Measurements from ENCODE around the gene LRMDA.
"Not testable (repeated sequence)": the region's sequence is repeated elsewhere in the genome, so short reads cannot be mapped to it uniquely, and the experiment has no call there.

LRMDA gene

DNA sequence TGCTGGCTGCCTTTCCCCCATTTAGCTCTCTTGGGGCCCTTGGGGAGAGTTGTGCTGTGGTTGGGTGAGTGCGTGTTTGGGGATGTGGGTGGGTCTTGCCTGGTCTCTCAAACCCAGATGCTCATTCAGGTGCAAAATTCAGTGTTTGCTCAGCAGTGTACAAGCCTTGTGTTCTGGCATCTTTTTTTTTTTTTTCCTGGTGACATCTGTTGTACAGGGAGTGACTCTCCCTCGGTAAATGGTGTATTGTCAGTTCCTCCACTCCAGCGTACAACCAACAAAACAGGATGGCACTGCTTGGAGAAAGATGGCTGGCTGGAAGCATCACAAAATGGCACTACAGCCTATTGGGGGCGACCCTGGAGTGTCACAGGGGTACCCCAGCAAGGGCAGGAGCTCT is 75.5 kb downstream of the LRMDA start:
- Histone ChIP-seq H2AFZ (ENCODE audit: low read depth, low read length) (no peak overlapping the region), H3K36me3 (ENCODE audit: insufficient read depth, low read length) (no peaks in the 10 kb centered on the region), H3K9me3 (ENCODE audit: low read length) (no peaks in the 10 kb centered on the region), H3K27me3 (ENCODE audit: insufficient read depth, low read length) (no peaks in the 10 kb centered on the region), H3K4me3 (ENCODE audit: low read length) (no peak overlapping the region), H3K4me1 (ENCODE audit: insufficient read depth, low read length) (no peaks in the 10 kb centered on the region)

GRCh38 chr10:75507469-75507868 is 76.0 kb downstream of the LRMDA start:
- no peak overlapping the region for H3K4me3 ChIP-seq (ENCODE audit: low read length)
- H3K36me3 ChIP-seq (ENCODE audit: insufficient read depth, low read length): no peaks in the 10 kb centered on the region
- H3K9me3 ChIP-seq (ENCODE audit: low read length): no peaks in the 10 kb centered on the region
- H2AFZ ChIP-seq (ENCODE audit: low read depth, low read length): no peak overlapping the region
- no peaks in the 10 kb centered on the region for H3K27me3 ChIP-seq (ENCODE audit: insufficient read depth, low read length)
- no peaks in the 10 kb centered on the region for H3K4me1 ChIP-seq (ENCODE audit: insufficient read depth, low read length)

DNA sequence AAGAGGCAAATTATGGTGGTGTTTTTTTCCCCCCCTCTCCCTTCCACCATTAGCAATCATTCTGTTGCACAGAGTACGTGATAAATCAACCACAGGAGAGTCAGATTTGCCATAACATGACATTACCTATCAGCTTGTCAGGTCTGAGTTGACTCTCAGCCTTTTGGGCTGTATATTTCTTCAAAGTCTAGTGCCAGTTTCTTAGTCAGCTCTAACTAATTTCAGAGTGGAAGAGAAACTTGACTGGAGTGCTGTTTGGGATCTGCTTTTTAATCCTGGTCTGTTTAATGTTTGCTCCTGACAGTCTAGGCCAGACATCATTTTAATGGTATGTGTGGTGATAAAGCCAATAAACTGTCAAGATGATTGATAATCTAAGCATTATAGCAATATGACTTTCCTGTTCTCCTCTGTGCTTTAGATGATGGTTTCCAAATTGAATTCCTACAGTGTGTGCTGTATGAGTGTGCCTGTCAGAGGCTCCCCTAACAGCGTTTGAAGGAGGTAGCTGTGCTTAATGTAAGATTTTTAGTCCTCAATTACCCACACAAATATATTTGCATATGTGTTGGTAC is 76.9 kb downstream of the LRMDA start:
- no peaks in the 10 kb centered on the region for H3K4me1 ChIP-seq (ENCODE audit: insufficient read depth, low read length)
- H3K9me3 ChIP-seq (ENCODE audit: low read length): no peaks in the 10 kb centered on the region
- H3K27me3 ChIP-seq (ENCODE audit: insufficient read depth, low read length): no peaks in the 10 kb centered on the region
- no peak overlapping the region for H2AFZ ChIP-seq (ENCODE audit: low read depth, low read length)
- H3K4me3 ChIP-seq (ENCODE audit: low read length): no peak overlapping the region
- H3K36me3 ChIP-seq (ENCODE audit: insufficient read depth, low read length): no peaks in the 10 kb centered on the region

DNA sequence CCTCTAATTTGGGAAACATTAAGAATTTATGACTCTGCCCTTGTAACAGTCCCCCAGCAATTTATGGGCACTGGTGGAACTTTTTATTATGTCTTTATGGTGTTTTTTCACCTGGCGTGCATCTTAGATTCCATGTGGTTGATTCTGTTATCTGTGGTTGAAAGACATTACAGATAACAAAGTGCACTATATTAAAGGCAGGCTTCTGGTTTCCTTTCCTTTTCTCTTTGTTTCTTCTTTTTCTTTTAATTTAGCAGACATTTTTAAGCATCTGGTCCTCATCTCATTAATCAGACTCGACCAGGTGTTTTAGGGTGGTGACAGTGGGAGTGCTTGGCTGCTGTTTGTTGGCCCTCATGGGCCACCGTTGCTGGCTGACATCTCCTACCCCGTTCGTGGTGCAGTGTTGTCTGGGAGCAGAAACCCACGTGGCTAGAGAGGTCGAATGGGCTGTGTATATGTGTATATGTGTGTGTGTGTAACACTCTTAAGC is 77.4 kb downstream of the LRMDA start:
- no peak overlapping the region for H2AFZ ChIP-seq (ENCODE audit: low read depth, low read length)
- no peaks in the 10 kb centered on the region for H3K4me1 ChIP-seq (ENCODE audit: insufficient read depth, low read length)
- no peak overlapping the region for H3K4me3 ChIP-seq (ENCODE audit: low read length)
- H3K36me3 ChIP-seq (ENCODE audit: insufficient read depth, low read length): no peaks in the 10 kb centered on the region
- H3K9me3 ChIP-seq (ENCODE audit: low read length): no peaks in the 10 kb centered on the region
- H3K27me3 ChIP-seq (ENCODE audit: insufficient read depth, low read length): no peaks in the 10 kb centered on the region

GRCh38 chr10:75509706-75510105 is 78.3 kb downstream of the LRMDA start:
- H3K9me3 ChIP-seq (ENCODE audit: low read length): no peaks in the 10 kb centered on the region
- no peaks in the 10 kb centered on the region for H3K27me3 ChIP-seq (ENCODE audit: insufficient read depth, low read length)
- no peaks in the 10 kb centered on the region for H3K4me1 ChIP-seq (ENCODE audit: insufficient read depth, low read length)
- H3K4me3 ChIP-seq (ENCODE audit: low read length): no peak overlapping the region
- no peaks in the 10 kb centered on the region for H3K36me3 ChIP-seq (ENCODE audit: insufficient read depth, low read length)
- no peak overlapping the region for H2AFZ ChIP-seq (ENCODE audit: low read depth, low read length)

- H3K9me3 ChIP-seq (ENCODE audit: low read length): no peaks in the 10 kb centered on the region
- no peaks in the 10 kb centered on the region for H3K4me1 ChIP-seq (ENCODE audit: insufficient read depth, low read length)
- H3K4me3 ChIP-seq (ENCODE audit: low read length): no peak overlapping the region
- no peaks in the 10 kb centered on the region for H3K27me3 ChIP-seq (ENCODE audit: insufficient read depth, low read length)
- H2AFZ ChIP-seq (ENCODE audit: low read depth, low read length): no peak overlapping the region
- H3K36me3 ChIP-seq (ENCODE audit: insufficient read depth, low read length): no peaks in the 10 kb centered on the region
Measured at GRCh38 chr10:75511011-75511410, 79.6 kb downstream of the LRMDA start.

- Histone ChIP-seq H3K4me3 (ENCODE audit: low read length) (no peak overlapping the region), H3K27me3 (ENCODE audit: insufficient read depth, low read length) (no peaks in the 10 kb centered on the region), H2AFZ (ENCODE audit: low read depth, low read length) (no peak overlapping the region), H3K9me3 (ENCODE audit: low read length) (no peaks in the 10 kb centered on the region), H3K36me3 (ENCODE audit: insufficient read depth, low read length) (no peaks in the 10 kb centered on the region), H3K4me1 (ENCODE audit: insufficient read depth, low read length) (no peaks in the 10 kb centered on the region)
Measured at GRCh38 chr10:75512203-75512933, 80.9 kb downstream of the LRMDA start.

DNA sequence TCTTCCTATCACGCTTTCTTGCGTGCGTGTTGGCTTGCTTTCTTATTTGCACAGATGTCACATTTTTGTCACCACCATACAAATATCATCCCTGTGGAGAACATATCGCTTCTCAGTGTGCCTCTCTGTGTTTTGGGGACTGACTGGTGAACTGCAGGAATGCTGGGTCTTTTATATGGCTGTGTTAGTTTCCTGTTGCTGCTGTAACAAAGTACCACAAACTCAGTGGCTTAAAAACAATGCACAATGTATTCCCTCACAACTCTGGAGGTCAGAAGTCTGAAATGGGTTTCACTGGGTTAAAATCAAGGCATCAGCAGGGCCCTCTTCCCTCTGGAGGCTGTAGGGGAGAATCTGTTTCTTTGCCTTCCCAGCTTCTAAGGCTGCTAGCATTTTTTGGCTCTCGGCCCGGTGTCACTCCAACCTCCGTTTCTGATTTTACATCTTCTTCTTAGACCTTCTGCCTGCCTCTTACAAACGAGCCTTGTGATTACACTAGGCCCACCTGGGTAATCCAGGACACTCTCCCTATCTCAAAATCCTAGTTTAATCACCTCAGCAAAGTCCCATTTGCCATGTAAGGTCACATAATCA is 82.0 kb downstream of the LRMDA start:
- Histone ChIP-seq H3K9me3 (ENCODE audit: low read length) (no peaks in the 10 kb centered on the region), H3K27me3 (ENCODE audit: insufficient read depth, low read length) (no peaks in the 10 kb centered on the region), H3K4me1 (ENCODE audit: insufficient read depth, low read length) (no peaks in the 10 kb centered on the region), H2AFZ (ENCODE audit: low read depth, low read length) (no peak overlapping the region), H3K4me3 (ENCODE audit: low read length) (no peak overlapping the region), H3K36me3 (ENCODE audit: insufficient read depth, low read length) (no peaks in the 10 kb centered on the region)

- H3K4me1 ChIP-seq (ENCODE audit: insufficient read depth, low read length): no peaks in the 10 kb centered on the region
- H3K9me3 ChIP-seq (ENCODE audit: low read length): no peaks in the 10 kb centered on the region
- H3K36me3 ChIP-seq (ENCODE audit: insufficient read depth, low read length): no peaks in the 10 kb centered on the region
- no peaks in the 10 kb centered on the region for H3K27me3 ChIP-seq (ENCODE audit: insufficient read depth, low read length)
- H2AFZ ChIP-seq (ENCODE audit: low read depth, low read length): no peak overlapping the region
- no peak overlapping the region for H3K4me3 ChIP-seq (ENCODE audit: low read length)
Measured at GRCh38 chr10:75514830-75515229, 83.4 kb downstream of the LRMDA start.

GRCh38 chr10:75516154-75516553 is 84.7 kb downstream of the LRMDA start:
- not testable (repeated sequence) for H3K4me3 ChIP-seq (ENCODE audit: low read length); H3K9me3 ChIP-seq (ENCODE audit: low read length); H2AFZ ChIP-seq (ENCODE audit: low read depth, low read length); H3K4me1 ChIP-seq (ENCODE audit: insufficient read depth, low read length); H3K36me3 ChIP-seq (ENCODE audit: insufficient read depth, low read length); H3K27me3 ChIP-seq (ENCODE audit: insufficient read depth, low read length)

DNA sequence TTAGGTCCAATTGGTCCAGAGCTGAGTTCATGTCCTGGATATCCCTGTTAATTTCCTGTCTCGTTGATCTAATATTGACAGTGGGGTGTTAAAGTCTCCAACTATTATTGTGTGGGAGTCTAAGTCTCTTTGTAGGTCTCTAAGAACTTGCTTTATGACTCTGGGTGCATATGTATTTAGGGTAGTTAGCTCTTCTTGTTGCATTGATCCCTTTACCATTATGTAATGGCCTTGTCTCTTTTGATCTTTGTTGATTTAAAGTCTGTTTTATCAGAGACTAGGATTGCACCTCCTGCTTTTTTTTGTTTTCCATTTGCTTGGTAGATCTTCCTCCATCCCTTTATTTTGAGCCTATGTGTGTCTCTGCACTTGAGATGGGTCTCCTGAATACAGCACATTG is 87.8 kb downstream of the LRMDA start:
- H3K9me3 ChIP-seq (ENCODE audit: low read length); H3K27me3 ChIP-seq (ENCODE audit: insufficient read depth, low read length); H2AFZ ChIP-seq (ENCODE audit: low read depth, low read length); H3K4me3 ChIP-seq (ENCODE audit: low read length); H3K36me3 ChIP-seq (ENCODE audit: insufficient read depth, low read length); H3K4me1 ChIP-seq (ENCODE audit: insufficient read depth, low read length): not testable (repeated sequence)

GRCh38 chr10:75521194-75521829 is 89.9 kb downstream of the LRMDA start:
- H3K4me3 ChIP-seq (ENCODE audit: low read length); H3K27me3 ChIP-seq (ENCODE audit: insufficient read depth, low read length); H2AFZ ChIP-seq (ENCODE audit: low read depth, low read length); H3K36me3 ChIP-seq (ENCODE audit: insufficient read depth, low read length); H3K4me1 ChIP-seq (ENCODE audit: insufficient read depth, low read length); H3K9me3 ChIP-seq (ENCODE audit: low read length): not testable (repeated sequence)

- no peaks in the 10 kb centered on the region for H3K4me1 ChIP-seq (ENCODE audit: insufficient read depth, low read length)
- no peak overlapping the region for H2AFZ ChIP-seq (ENCODE audit: low read depth, low read length)
- H3K27me3 ChIP-seq (ENCODE audit: insufficient read depth, low read length): no peaks in the 10 kb centered on the region
- no peaks in the 10 kb centered on the region for H3K36me3 ChIP-seq (ENCODE audit: insufficient read depth, low read length)
- no peak overlapping the region for H3K4me3 ChIP-seq (ENCODE audit: low read length)
- no peaks in the 10 kb centered on the region for H3K9me3 ChIP-seq (ENCODE audit: low read length)
Measured at GRCh38 chr10:75525067-75525466, 93.6 kb downstream of the LRMDA start.
